Immature natural killer cell (primary cell): ENCODE measurements around the gene GJA1. TPM values are rescaled to one million over a fixed set of nuclear protein-coding genes. Genes with fewer than 3 reads are reported as not detected.
"Not testable (repeated sequence)": the region's sequence is repeated elsewhere in the genome, so short reads cannot be mapped to it uniquely, and the experiment has no call there.

Source experiments
- DNase-seq, 3 donors: peaks; one replicate each; pipeline ENCODE4 v3.0.0; 2022; ENCODE audit warnings: mixed read lengths in 1 of 3
- H3K27ac Mint-ChIP-seq, 6 donors: one replicate each; pipeline ENCODE4 v1.8.0; 2020; ENCODE audit warnings: mixed read lengths in 6 of 6, mild to moderate bottlenecking in 5 of 6, inconsistent platforms in 4 of 6, moderate library complexity in 3 of 6
- H3K27me3 Mint-ChIP-seq, 3 donors: one replicate each; pipeline ENCODE4 v1.8.0; 2020 to 2021; ENCODE audit warnings: low read depth in 3 of 3, mild to moderate bottlenecking in 3 of 3, mixed read lengths in 3 of 3, moderate library complexity in 3 of 3, inconsistent platforms in 1 of 3
- H3K36me3 Mint-ChIP-seq, 3 donors: one replicate each; pipeline ENCODE4 v1.8.0; 2020; ENCODE audit warnings: mixed read lengths in 3 of 3, inconsistent platforms in 2 of 3, mild to moderate bottlenecking in 2 of 3
- H3K4me1 Mint-ChIP-seq, 2 donors: one replicate each; pipeline ENCODE4 v1.8.0; 2020; ENCODE audit warnings: inconsistent platforms in 2 of 2, mild to moderate bottlenecking in 2 of 2, mixed read lengths in 2 of 2, moderate library complexity in 1 of 2
- H3K4me3 Mint-ChIP-seq, 5 donors: one replicate each; pipeline ENCODE4 v1.8.0; 2020; ENCODE audit warnings: mild to moderate bottlenecking in 5 of 5, mixed read lengths in 5 of 5, inconsistent platforms in 3 of 5, moderate library complexity in 3 of 5
- H3K9me3 Mint-ChIP-seq, 6 donors: one replicate each; pipeline ENCODE4 v1.8.0; 2020; ENCODE audit warnings: mild to moderate bottlenecking in 6 of 6, mixed read lengths in 6 of 6, inconsistent platforms in 4 of 6, moderate library complexity in 3 of 6
- polyA plus RNA-seq, 3 donors: library from polyadenylated mRNA; unstranded; fragments of 300-500 nt; fragmentation: Illumina TruSeq; gene quantifications; one replicate each; pipeline ENCODE4 v1.2.3, GENCODE V29; 2021

Gene GJA1
- polyA plus RNA-seq, 3 donors from 2014 or later, result not detected

GRCh38 chr6:121442576-121442975 lies 7.1 kb downstream of the GJA1 start:
- peaks cover 3 to 8% of the 10 kb centered on the region in 2 donors for H3K4me1 Mint-ChIP-seq
- no peak overlapping the region for H3K4me3 Mint-ChIP-seq
- no peak overlapping the region for H3K27ac Mint-ChIP-seq
- no peak for DNase-seq
- peaks cover 0 to 5% (median 0%) of the 10 kb centered on the region in 3 donors for H3K36me3 Mint-ChIP-seq
- H3K27me3 Mint-ChIP-seq, result peaks cover 5 to 17% (median 9%) of the 10 kb centered on the region in 3 donors
- H3K9me3 Mint-ChIP-seq, result peaks cover 0 to 3% (median 0%) of the 10 kb centered on the region in 6 donors

- Mint-ChIP-seq H3K4me3 (no peak overlapping the region), H3K36me3 (peaks cover 0 to 5% (median 0%) of the 10 kb centered on the region in 3 donors), H3K9me3 (no peaks in the 10 kb centered on the region), H3K4me1 (no peaks in the 10 kb centered on the region), H3K27me3 (peaks cover 4 to 9% (median 7%) of the 10 kb centered on the region in 3 donors), H3K27ac (no peak overlapping the region)
- DNase-seq, result no peak
Observed at GRCh38 chr6:121443971-121444541, 8.6 kb downstream of the GJA1 start.

GRCh38 chr6:121446705-121447104 lies 11.3 kb downstream of the GJA1 start:
- H3K4me1 Mint-ChIP-seq, H3K27me3 Mint-ChIP-seq, DNase-seq, H3K9me3 Mint-ChIP-seq, H3K36me3 Mint-ChIP-seq, H3K4me3 Mint-ChIP-seq, H3K27ac Mint-ChIP-seq: not testable (repeated sequence)

GRCh38 chr6:121447746-121448145 lies 12.3 kb downstream of the GJA1 start:
- H3K27ac Mint-ChIP-seq, H3K27me3 Mint-ChIP-seq: not testable (repeated sequence)

GRCh38 chr6:121448528-121448927 lies 13.1 kb downstream of the GJA1 start:
- not testable (repeated sequence) for H3K4me1 Mint-ChIP-seq, H3K27me3 Mint-ChIP-seq, H3K4me3 Mint-ChIP-seq, DNase-seq, H3K27ac Mint-ChIP-seq, H3K9me3 Mint-ChIP-seq, H3K36me3 Mint-ChIP-seq

More at GRCh38 chr6:121447746-121448145, 12.3 kb downstream of the GJA1 start:
- H3K4me1 Mint-ChIP-seq, H3K9me3 Mint-ChIP-seq, H3K4me3 Mint-ChIP-seq, H3K36me3 Mint-ChIP-seq, DNase-seq: not testable (repeated sequence)

- Mint-ChIP-seq H3K36me3 (peaks cover 0 to 5% (median 0%) of the 10 kb centered on the region in 3 donors), H3K4me3 (no peak overlapping the region), H3K9me3 (no peaks in the 10 kb centered on the region), H3K27me3 (peaks cover 0 to 4% (median 3%) of the 10 kb centered on the region in 3 donors), H3K27ac (no peak overlapping the region), H3K4me1 (no peaks in the 10 kb centered on the region)
- no peak for DNase-seq
Observed at GRCh38 chr6:121449331-121449730, 13.9 kb downstream of the GJA1 start.

- DNase-seq, result no peak
- Mint-ChIP-seq H3K4me1 (no peaks in the 10 kb centered on the region), H3K27ac (no peak overlapping the region), H3K4me3 (no peak overlapping the region), H3K36me3 (peaks cover 0 to 5% (median 0%) of the 10 kb centered on the region in 3 donors), H3K9me3 (no peaks in the 10 kb centered on the region), H3K27me3 (peaks cover 0 to 4% (median 3%) of the 10 kb centered on the region in 3 donors)
Observed at GRCh38 chr6:121450242-121450641, 14.8 kb downstream of the GJA1 start.

GRCh38 chr6:121451250-121451649 lies 15.8 kb downstream of the GJA1 start:
- Mint-ChIP-seq H3K27me3 (peaks cover 0 to 3% (median 2%) of the 10 kb centered on the region in 3 donors), H3K9me3 (no peaks in the 10 kb centered on the region), H3K27ac (no peak overlapping the region), H3K4me1 (no peaks in the 10 kb centered on the region), H3K36me3 (peaks cover 0 to 5% (median 0%) of the 10 kb centered on the region in 3 donors), H3K4me3 (no peak overlapping the region)
- DNase-seq, result no peak

- Mint-ChIP-seq H3K4me3 (no peak overlapping the region), H3K36me3 (no peaks in the 10 kb centered on the region), H3K9me3 (no peaks in the 10 kb centered on the region), H3K27me3 (peaks cover 0 to 2% (median 0%) of the 10 kb centered on the region in 3 donors), H3K27ac (no peak overlapping the region), H3K4me1 (no peaks in the 10 kb centered on the region)
- no peak for DNase-seq
Observed at GRCh38 chr6:121453191-121453590, 17.7 kb downstream of the GJA1 start.

- Mint-ChIP-seq H3K4me1 (no peaks in the 10 kb centered on the region), H3K27ac (no peak overlapping the region), H3K27me3 (peaks cover 0 to 3% (median 0%) of the 10 kb centered on the region in 3 donors), H3K9me3 (no peaks in the 10 kb centered on the region), H3K4me3 (no peak overlapping the region), H3K36me3 (no peaks in the 10 kb centered on the region)
- DNase-seq, result no peak
Observed at GRCh38 chr6:121460170-121460569, 24.7 kb downstream of the GJA1 start.

GRCh38 chr6:121463087-121463486 lies 27.6 kb downstream of the GJA1 start:
- Mint-ChIP-seq H3K4me3 (no peak overlapping the region), H3K27me3 (peaks cover 0 to 3% (median 0%) of the 10 kb centered on the region in 3 donors), H3K36me3 (no peaks in the 10 kb centered on the region), H3K9me3 (no peaks in the 10 kb centered on the region), H3K27ac (no peak overlapping the region), H3K4me1 (no peaks in the 10 kb centered on the region)
- no peak for DNase-seq

- Mint-ChIP-seq H3K27me3 (peaks cover 0 to 1% (median 0%) of the 10 kb centered on the region in 3 donors), H3K4me1 (no peaks in the 10 kb centered on the region), H3K9me3 (no peaks in the 10 kb centered on the region), H3K36me3 (no peaks in the 10 kb centered on the region), H3K27ac (no peak overlapping the region), H3K4me3 (no peak overlapping the region)
- no peak for DNase-seq
Observed at GRCh38 chr6:121465101-121465500, 29.7 kb downstream of the GJA1 start.

GRCh38 chr6:121479486-121480098 lies 44.1 kb downstream of the GJA1 start:
- Mint-ChIP-seq H3K9me3 (peaks cover 0 to 4% (median 0%) of the 10 kb centered on the region in 6 donors), H3K4me3 (no peak overlapping the region), H3K27me3 (no peaks in the 10 kb centered on the region), H3K36me3 (no peaks in the 10 kb centered on the region), H3K27ac (no peak overlapping the region), H3K4me1 (no peaks in the 10 kb centered on the region)
- DNase-seq, result no peak

- Mint-ChIP-seq H3K9me3 (peaks cover 0 to 4% (median 0%) of the 10 kb centered on the region in 6 donors), H3K27me3 (no peaks in the 10 kb centered on the region), H3K36me3 (no peaks in the 10 kb centered on the region), H3K27ac (no peak overlapping the region), H3K4me1 (no peaks in the 10 kb centered on the region), H3K4me3 (no peak overlapping the region)
- DNase-seq, result no peak
Observed at GRCh38 chr6:121480099-121480713, 44.8 kb downstream of the GJA1 start.
